T-helper 1 cell treated with Interleukin-12 subunit alpha and Interleukin-12 subunit beta and Interleukin-4 antibody, amounts not matched to agents 30 μg/mL and 1 μg/mL, for 36 hours (primary cell): ENCODE data around the gene PRKCE.
A peak's percentile ranks its signal among the peaks of the same experiment; 100 is the strongest.

Source experiments
- H3K27ac Mint-ChIP-seq: one replicate; pipeline ENCODE4 v1.8.0; 2021; ENCODE audit warnings: mild to moderate bottlenecking, mixed read lengths
- H3K27me3 Mint-ChIP-seq: one replicate; pipeline ENCODE4 v1.8.0; 2021; ENCODE audit warnings: low read depth, mixed read lengths
- H3K36me3 Mint-ChIP-seq: one replicate; pipeline ENCODE4 v1.8.0; 2021; ENCODE audit warnings: low read depth, mixed read lengths
- H3K4me1 Mint-ChIP-seq: one replicate; pipeline ENCODE4 v1.8.0; 2021; ENCODE audit warnings: low read depth, mixed read lengths
- H3K4me3 Mint-ChIP-seq: one replicate; pipeline ENCODE4 v1.8.0; 2021; ENCODE audit warnings: mild to moderate bottlenecking, moderate library complexity, mixed read lengths
- H3K9me3 Mint-ChIP-seq: one replicate; pipeline ENCODE4 v1.8.0; 2021; ENCODE audit warnings: mixed read lengths

The PRKCE gene

GRCh38 chr2:45840481-45840880, 189.0 kb downstream of the PRKCE start:
- Mint-ChIP-seq H3K4me1 (peaks cover 50% of the 10 kb centered on the region), H3K27ac (no peak overlapping the region), H3K27me3 (no peaks in the 10 kb centered on the region), H3K36me3 (no peaks in the 10 kb centered on the region), H3K9me3 (no peaks in the 10 kb centered on the region), H3K4me3 (no peak overlapping the region)

DNA sequence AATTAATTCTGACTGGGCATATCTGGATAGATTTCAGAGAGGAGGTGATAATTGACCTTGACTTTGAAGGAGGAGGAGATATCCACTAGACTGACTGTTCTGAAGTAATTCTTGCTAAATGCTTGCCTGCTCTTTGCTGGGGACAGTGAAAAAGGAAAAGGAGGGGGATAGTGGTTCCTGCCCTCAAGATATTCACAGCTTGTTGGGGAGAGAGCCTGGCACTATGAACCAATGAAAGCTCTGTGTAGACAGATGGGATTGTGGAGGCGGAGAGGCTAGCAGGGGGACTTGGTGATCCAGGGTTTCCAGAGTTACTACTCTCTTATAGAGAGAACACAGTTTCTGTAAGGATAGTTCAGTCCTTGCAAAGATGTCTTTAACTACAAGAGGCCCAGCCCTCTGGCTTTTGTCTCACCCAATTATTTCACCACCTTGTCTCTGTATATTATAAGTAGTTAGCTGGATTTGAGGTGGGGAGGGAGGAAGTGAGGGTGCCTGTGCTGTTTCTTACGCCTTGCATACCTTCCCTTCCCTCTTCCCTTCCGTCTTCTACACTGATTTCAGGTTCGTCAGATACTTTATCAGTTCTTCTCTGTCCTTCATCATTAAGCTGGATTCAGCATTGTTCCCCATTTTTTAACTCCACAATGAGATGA, 190.4 kb downstream of the PRKCE start:
- peak overlapping the region; percentile 38 for H3K27ac Mint-ChIP-seq
- H3K4me3 Mint-ChIP-seq, result no peak overlapping the region
- no peaks in the 10 kb centered on the region for H3K36me3 Mint-ChIP-seq
- H3K9me3 Mint-ChIP-seq, result no peaks in the 10 kb centered on the region
- H3K27me3 Mint-ChIP-seq, result no peaks in the 10 kb centered on the region
- peaks cover 46% of the 10 kb centered on the region for H3K4me1 Mint-ChIP-seq

DNA sequence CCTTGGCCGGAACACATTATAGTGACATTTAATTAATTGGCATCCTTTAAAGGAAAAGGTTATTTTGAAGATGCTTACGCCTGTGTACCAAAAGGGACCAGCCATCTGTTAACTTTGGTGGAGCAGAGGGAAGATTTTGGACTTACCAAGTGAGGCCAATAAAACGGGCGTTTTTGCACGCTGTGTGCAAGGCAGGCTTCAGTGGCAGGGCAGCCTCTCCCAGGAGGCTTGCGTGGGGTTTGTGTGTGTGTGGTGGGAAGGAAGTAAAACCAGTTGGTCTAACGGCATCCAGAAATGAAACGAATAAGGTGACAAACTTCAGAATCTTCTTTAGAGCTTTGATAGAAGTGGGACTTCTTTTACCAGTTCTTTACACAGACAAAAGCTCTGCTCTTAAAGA, 191.7 kb downstream of the PRKCE start:
- Mint-ChIP-seq H3K4me1 (peaks cover 45% of the 10 kb centered on the region), H3K9me3 (no peaks in the 10 kb centered on the region), H3K27ac (peak overlapping the region; percentile 58), H3K27me3 (no peaks in the 10 kb centered on the region), H3K36me3 (no peaks in the 10 kb centered on the region), H3K4me3 (peak overlapping the region; percentile 4)

- Mint-ChIP-seq H3K9me3 (peaks cover 4% of the 10 kb centered on the region), H3K27me3 (no peaks in the 10 kb centered on the region), H3K4me1 (peaks cover 56% of the 10 kb centered on the region), H3K4me3 (peak overlapping the region; percentile 53), H3K36me3 (peaks cover 4% of the 10 kb centered on the region), H3K27ac (peak overlapping the region; percentile 78)
Observed at GRCh38 chr2:45844796-45845457, 193.5 kb downstream of the PRKCE start.

DNA sequence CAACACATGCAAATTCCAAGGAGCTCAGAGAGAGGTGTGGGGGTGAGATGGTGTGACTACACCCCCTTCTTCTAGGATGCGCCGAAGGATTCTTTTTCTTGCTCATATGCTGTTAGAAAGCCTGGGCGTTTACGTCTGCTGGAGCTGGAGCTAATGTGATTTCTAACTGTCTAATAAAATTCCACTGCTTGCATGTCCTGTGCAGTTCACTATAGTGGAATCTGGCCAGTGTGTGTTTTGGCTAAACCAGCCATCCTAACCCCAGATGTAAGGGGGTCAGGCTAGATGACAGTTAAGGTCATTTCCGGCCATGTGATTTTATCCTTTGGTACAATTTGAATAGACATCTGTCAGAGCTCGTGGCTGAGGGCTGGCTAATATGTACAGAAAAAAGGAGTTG, 194.1 kb downstream of the PRKCE start:
- peaks cover 4% of the 10 kb centered on the region for H3K36me3 Mint-ChIP-seq
- no peaks in the 10 kb centered on the region for H3K27me3 Mint-ChIP-seq
- H3K4me3 Mint-ChIP-seq, result no peak overlapping the region
- H3K9me3 Mint-ChIP-seq, result peaks cover 10% of the 10 kb centered on the region
- H3K27ac Mint-ChIP-seq, result no peak overlapping the region
- peaks cover 57% of the 10 kb centered on the region for H3K4me1 Mint-ChIP-seq

DNA sequence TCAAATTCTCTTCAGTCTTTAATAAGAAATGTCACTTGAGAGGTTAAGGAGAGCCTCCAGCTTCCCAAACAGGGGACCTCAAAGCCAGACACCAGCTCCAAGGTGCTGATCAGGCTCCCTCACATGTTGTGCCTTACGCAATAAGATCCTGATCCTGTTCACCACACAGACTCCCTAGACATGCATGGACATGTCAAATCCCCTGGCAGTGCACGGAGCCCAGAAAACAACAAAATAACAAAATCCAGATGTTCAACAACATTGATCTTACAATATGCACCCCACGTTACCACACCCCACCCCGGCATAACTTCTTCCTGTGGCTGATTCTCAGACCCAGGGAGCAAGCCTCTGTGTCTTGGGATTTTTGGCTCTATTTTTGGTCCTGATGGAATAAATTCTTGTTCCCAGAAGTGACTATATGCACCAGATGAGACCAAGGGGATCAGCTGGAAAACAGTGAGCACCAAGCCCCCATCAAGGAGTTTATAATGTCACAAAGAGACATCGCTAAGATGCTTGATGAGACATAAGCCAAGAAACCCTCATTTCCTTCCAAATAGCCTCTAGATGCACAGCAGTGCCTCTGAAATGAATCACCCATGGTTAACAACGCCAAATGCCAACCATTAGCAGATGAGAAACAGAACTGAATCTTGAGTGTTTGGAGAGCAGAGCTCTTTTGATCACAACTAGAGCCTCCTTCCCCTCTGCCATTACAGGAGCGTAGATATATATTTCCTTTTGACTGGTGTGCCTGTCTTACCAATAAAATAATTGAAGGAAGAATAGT, 198.2 kb downstream of the PRKCE start:
- Mint-ChIP-seq H3K27me3 (no peaks in the 10 kb centered on the region), H3K4me1 (peaks cover 23% of the 10 kb centered on the region), H3K27ac (peak overlapping the region; percentile 27), H3K9me3 (peaks cover 28% of the 10 kb centered on the region), H3K4me3 (no peak overlapping the region), H3K36me3 (peaks cover 13% of the 10 kb centered on the region)

- Mint-ChIP-seq H3K36me3 (peaks cover 13% of the 10 kb centered on the region), H3K27ac (no peak overlapping the region), H3K4me3 (no peak overlapping the region), H3K27me3 (no peaks in the 10 kb centered on the region), H3K9me3 (peaks cover 28% of the 10 kb centered on the region), H3K4me1 (peaks cover 21% of the 10 kb centered on the region)
Observed at GRCh38 chr2:45850558-45850957, 199.1 kb downstream of the PRKCE start.

GRCh38 chr2:45851111-45851510, 199.6 kb downstream of the PRKCE start:
- Mint-ChIP-seq H3K4me1 (peaks cover 21% of the 10 kb centered on the region), H3K27ac (no peak overlapping the region), H3K27me3 (no peaks in the 10 kb centered on the region), H3K9me3 (peaks cover 28% of the 10 kb centered on the region), H3K36me3 (peaks cover 13% of the 10 kb centered on the region), H3K4me3 (no peak overlapping the region)

- H3K27me3 Mint-ChIP-seq, result no peaks in the 10 kb centered on the region
- H3K4me3 Mint-ChIP-seq, result no peak overlapping the region
- H3K36me3 Mint-ChIP-seq, result peaks cover 13% of the 10 kb centered on the region
- H3K9me3 Mint-ChIP-seq, result peaks cover 28% of the 10 kb centered on the region
- H3K4me1 Mint-ChIP-seq, result peaks cover 24% of the 10 kb centered on the region
- no peak overlapping the region for H3K27ac Mint-ChIP-seq
Observed at GRCh38 chr2:45851576-45852304, 200.3 kb downstream of the PRKCE start.

DNA sequence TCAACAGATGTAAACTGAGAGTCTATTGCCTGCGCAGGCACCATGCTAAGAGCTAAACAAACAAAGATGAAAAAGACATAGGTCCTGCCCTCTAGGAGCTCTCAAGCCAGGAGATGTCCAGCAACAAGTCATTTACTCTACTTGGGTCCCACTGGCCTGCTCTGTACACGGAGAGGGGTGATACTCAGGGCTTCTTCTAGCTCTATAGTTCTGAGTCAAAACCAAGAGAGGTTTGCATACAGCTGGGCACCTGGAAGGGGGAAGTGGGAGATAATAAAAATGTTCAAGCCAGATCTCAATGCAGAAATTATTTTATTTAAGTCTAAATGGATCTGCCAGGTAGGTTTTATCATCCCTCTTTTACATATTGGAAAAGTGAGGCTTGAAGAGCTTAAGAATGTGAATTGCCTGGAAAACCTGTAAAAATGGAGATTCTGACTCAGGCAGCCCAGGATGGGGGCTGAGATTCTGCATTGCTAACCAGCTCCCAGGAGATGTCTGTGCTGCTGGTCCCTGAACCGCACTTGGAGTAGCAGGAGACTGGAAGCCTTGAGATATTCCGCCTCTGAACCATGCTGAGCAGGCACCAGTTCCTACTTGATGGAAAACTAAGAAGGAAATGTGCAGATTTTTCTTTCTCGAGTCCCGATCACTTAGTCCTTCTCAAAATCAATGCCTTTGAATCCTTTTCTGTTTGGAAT, 201.1 kb downstream of the PRKCE start:
- Mint-ChIP-seq H3K27me3 (no peaks in the 10 kb centered on the region), H3K4me3 (no peak overlapping the region), H3K9me3 (peaks cover 28% of the 10 kb centered on the region), H3K36me3 (peaks cover 13% of the 10 kb centered on the region), H3K4me1 (peaks cover 27% of the 10 kb centered on the region), H3K27ac (no peak overlapping the region)

GRCh38 chr2:45855374-45855773, 203.9 kb downstream of the PRKCE start:
- Mint-ChIP-seq H3K9me3 (peaks cover 20% of the 10 kb centered on the region), H3K27ac (no peak overlapping the region), H3K4me3 (no peak overlapping the region), H3K27me3 (no peaks in the 10 kb centered on the region), H3K36me3 (peaks cover 9% of the 10 kb centered on the region), H3K4me1 (peaks cover 21% of the 10 kb centered on the region)

GRCh38 chr2:45856391-45857274, 205.2 kb downstream of the PRKCE start:
- Mint-ChIP-seq H3K36me3 (peaks cover 7% of the 10 kb centered on the region), H3K27ac (no peak overlapping the region), H3K4me1 (peaks cover 27% of the 10 kb centered on the region), H3K9me3 (peaks cover 10% of the 10 kb centered on the region), H3K27me3 (no peaks in the 10 kb centered on the region), H3K4me3 (no peak overlapping the region)

DNA sequence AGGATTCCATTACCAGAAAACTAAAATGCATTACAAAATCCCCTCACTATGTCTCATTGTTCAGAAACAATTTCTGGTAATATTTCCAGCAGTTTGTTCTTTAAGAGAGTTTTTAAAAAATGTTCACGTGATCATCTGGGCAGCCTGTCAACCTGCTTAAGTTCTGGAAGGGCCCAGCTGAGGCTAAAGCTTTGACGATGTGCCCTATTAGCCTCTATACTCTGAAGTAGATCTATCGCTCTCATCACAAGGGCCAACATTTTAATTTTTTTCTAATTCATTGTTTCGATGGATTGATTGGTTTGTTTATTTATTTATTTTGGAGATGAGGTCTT, 205.8 kb downstream of the PRKCE start:
- Mint-ChIP-seq H3K4me1 (peaks cover 32% of the 10 kb centered on the region), H3K36me3 (peaks cover 7% of the 10 kb centered on the region), H3K27me3 (no peaks in the 10 kb centered on the region), H3K27ac (no peak overlapping the region), H3K4me3 (no peak overlapping the region), H3K9me3 (peaks cover 8% of the 10 kb centered on the region)
